ENCODE measurements around the gene VAMP3.

DNA sequence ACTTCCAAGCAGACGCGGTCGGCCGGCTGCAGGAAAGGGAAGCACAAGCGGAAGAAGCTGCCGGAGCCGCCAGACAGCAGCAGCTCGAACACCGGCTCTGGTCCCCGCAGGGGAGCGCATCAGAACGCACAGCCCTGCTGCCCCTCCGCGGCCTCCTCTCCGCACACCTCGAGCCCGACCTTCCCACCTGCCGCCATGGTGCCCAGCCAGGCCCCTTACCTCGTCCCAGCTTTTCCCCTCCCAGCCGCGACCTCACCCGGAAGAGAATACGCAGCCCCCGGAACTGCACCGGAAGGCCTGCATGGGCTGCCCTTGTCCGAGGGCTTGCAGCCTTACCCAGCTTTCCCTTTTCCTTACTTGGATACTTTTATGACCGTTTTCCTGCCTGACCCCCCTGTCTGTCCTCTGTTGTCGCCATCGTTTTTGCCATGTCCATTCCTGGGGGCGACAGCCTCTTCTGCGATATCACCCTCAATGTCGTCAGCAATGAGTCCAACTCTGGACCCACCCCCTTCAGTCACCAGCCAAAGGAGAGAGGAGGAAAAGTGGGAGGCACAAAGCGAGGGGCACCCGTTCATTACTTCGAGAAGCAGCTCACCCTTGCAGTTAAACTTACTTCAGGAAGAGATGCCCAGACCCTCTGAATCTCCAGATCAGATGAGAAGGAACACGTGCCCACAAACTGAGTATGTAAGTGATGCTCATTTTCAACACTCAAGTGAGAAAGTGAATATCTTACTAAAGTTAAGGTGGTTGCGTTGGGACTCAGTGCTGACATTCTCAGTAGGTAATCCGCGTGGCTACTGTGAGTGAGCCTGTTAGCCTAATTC is 56.2 kb downstream of the VAMP3 start:
- TF ChIP-seq EP300 (IDR thresholded peaks at IDR 0.05; ENCODE audit: low read depth) (no peak), POLR2AphosphoS5 (IDR thresholded peaks at IDR 0.05) (no peak)
- TF ChIP-seq, protein P1, sequence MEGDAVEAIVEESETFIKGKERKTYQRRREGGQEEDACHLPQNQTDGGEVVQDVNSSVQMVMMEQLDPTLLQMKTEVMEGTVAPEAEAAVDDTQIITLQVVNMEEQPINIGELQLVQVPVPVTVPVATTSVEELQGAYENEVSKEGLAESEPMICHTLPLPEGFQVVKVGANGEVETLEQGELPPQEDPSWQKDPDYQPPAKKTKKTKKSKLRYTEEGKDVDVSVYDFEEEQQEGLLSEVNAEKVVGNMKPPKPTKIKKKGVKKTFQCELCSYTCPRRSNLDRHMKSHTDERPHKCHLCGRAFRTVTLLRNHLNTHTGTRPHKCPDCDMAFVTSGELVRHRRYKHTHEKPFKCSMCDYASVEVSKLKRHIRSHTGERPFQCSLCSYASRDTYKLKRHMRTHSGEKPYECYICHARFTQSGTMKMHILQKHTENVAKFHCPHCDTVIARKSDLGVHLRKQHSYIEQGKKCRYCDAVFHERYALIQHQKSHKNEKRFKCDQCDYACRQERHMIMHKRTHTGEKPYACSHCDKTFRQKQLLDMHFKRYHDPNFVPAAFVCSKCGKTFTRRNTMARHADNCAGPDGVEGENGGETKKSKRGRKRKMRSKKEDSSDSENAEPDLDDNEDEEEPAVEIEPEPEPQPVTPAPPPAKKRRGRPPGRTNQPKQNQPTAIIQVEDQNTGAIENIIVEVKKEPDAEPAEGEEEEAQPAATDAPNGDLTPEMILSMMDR (IDR thresholded peaks at IDR 0.05) = no peak

Data from transverse colon (tissue), 4 donors.